Raji (cell line): ENCODE data around the gene TMEM214.

Experiments
- POLR2A ChIP-seq: IDR thresholded peaks from 2 replicates; pipeline ENCODE4 v1.6.1; 2011; ENCODE audit warnings: low read depth, low read length, control low read depth; ENCODE audit not compliant: insufficient read depth

The TMEM214 gene

GRCh38 chr2:27042985-27043634, 10.3 kb downstream of the TMEM214 start:
- no peak for TF ChIP-seq POLR2A

DNA sequence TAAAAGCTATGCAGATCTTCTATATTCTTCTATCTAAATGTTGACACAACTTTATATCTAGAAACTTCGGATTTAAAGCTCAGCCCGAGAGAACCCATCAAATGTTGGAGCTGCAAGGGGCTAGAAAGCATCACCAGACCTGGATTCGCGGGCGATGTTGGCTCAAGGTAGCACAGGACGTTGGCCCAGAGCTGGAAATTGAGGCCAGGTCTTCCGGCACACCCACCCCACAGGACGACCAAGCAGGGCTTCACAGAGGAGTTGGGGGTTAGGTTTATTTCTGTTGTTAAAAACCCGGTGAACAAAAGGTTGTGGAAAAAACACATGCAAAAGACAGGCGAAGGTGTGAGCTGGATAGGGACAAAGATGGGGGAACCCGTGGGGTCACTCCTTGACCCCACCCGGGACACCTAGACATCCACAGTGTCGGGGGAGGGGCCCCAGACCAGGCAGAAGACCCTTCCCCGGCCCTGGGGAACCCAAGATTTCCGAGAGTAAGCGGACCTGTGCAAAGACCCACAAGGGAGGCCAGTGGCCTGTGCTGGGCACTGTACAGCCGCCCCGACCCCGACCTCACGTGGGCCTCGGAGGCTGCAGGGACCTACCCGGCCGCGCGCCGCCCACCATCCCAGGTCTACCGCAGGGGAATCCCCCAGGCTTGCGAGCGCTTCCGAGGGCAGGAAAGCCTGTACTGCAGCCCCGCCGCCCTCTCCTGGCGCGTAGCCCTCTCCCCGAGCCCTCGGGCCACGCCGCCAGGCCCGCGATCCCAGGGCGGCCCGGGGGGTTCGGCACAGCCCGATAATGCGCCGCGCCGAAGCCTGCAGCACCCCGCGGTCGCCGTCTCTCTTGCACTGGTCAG, 16.9 kb downstream of the TMEM214 start:
- TF ChIP-seq POLR2A = no peak; the same call in 1 of the 2 replicates

DNA sequence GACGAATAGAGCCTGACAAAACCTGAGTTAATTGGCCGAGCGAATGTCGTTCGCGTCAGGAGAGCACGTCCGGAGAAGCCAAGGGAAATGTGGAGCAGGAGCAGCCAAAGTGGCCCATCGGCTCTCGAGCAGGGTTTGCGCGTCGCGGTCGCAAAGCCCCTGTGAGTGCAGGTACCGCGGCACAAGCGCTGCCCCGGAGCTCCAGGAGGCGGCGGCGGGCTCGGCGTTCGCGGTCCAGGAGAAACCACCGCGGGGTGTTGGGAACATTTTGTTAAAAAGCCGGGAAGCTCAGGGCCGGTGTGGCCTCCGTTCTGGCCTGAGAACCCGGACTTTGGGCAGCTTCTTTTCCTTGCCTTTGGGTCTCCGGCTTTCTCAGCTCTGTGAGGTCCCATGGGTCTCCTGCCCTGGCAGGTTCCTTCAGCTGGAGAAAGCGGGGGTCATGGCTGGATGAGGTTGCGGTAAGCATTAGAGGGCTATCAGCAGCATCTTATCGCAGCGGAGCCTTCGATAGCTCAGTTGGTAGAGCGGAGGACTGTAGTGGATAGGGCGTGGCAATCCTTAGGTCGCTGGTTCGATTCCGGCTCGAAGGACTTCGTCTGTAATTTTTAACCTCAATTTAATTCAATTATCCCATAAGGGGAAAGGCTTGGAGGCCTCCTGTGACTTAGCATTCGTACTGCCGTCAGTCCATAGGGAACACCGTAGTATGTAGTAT, 17.7 kb downstream of the TMEM214 start:
- TF ChIP-seq POLR2A = peak; percentile 84

- TF ChIP-seq POLR2A = peak; percentile 81
Observed at GRCh38 chr2:27050996-27051901, 18.5 kb downstream of the TMEM214 start, which contains the start of gene AGBL5. Gene AGBL5, plus strand, starts transcription at chr2:27051668. Its CDS starts 1,291 bp downstream, at chr2:27052959.

DNA sequence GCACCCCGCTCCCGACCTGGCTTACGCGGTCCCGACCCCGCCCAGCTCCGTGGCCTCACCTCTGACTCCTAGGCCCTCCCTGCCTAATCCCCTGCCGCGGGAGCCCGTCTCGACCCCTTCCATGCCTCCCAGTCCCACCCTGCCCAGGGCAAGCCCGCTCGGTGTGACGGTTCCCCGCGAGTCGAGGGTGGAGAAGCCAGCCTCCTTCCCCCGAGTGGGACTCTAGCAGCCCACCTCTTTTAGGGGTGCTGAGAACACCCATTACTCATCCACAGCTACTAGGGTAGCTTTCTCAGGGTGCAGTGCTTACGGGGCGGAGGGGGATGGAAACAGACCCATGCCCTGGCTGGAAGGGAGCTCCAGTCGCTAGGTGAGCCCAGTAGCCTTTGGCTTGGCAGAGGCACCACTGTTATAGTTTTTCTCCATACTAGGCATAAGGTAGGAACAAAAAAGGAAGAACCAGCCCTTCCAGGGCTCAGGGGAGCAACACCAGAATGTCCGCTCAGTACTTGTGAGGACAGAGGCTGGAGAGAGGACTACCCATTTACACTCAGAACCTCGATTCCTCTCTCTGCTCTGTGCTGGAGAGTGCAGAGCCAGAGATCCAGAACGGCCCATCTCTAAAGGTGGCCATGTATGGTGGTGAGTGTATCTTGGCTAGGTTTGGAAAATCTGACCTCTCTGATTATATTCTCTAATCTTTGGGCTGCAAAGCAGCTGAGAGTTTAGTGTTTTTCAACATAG, 19.3 kb downstream of the TMEM214 start:
- no peak for TF ChIP-seq POLR2A

- no peak for TF ChIP-seq POLR2A
Observed at GRCh38 chr2:27053321-27053720, 20.6 kb downstream of the TMEM214 start.

DNA sequence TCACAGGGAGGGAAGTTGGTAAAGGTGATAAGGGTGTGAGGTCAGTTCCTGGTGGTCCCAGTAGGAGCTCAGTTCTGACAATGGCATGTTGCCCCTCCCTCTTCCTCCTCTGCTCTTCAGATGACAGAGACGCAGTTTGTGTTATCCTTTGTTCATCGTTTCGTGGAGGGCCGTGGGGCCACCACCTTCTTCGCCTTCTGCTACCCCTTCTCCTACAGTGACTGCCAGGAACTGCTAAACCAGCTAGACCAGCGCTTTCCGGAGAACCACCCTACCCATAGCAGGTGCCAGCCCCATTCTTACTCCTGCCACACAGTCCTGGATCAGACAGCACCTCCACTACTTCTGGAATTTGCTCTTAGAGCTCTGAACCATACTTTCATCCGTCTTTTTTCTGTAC, 21.0 kb downstream of the TMEM214 start:
- no peak for TF ChIP-seq POLR2A

DNA sequence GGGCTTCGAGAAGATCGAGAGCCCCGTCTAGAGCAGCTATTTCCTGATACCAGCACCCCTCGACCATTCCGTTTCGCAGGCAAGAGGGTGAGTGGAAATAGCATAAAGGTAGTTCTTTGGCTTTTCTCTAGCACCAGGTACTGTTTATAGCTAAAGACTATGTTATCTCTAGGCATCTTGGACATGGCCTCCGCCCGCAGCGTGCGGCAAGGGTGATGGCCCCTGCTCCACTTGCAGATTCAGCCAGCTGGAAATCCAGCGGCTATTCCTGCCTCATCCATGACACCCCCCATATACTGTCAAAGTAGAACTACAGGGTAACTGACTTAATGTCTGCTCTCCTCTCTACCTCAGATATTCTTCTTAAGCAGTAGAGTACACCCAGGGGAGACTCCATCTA, 22.0 kb downstream of the TMEM214 start:
- no peak for TF ChIP-seq POLR2A

- TF ChIP-seq POLR2A = no peak
Observed at GRCh38 chr2:27057184-27057583, 24.4 kb downstream of the TMEM214 start.

- no peak for TF ChIP-seq POLR2A
Observed at GRCh38 chr2:27058210-27058609, 25.4 kb downstream of the TMEM214 start.

- TF ChIP-seq POLR2A = no peak
Observed at GRCh38 chr2:27059141-27059820, 26.5 kb downstream of the TMEM214 start.

- no peak for TF ChIP-seq POLR2A
Observed at GRCh38 chr2:27060323-27060722, 27.6 kb downstream of the TMEM214 start.

DNA sequence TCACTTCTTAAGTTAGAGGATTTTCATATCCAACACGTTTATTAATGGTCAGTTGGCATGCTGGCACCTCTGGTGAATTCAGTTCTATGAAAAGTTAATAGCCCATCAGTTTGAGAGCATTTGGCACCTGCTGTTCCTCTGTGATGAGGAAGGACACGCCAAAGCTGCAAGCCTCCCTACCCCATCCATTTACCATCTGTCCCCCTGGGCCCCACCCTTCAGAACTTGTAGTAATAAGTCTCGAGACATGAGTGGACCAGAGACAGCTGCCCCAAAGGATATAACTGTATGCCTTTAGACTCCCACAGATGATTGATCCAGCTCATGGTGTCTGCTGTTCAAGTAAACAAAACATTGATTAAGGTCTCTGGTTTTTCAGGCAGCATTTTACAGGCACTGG, 32.4 kb downstream of the TMEM214 start:
- no peak for TF ChIP-seq POLR2A
